ENCODE data around the gene ZNF253.

GRCh38 chr19:19884583-19884982, 18.9 kb downstream of the ZNF253 start:
- TF ChIP-seq CTCF (conservative IDR thresholded peaks at IDR 0.05) (no peak), ZFX (IDR thresholded peaks at IDR 0.05) (no peak)

All from C4-2B (cell line).